DMS53 treated with DMSO at 0.1 percent for 48 hours (cell line): ENCODE data around the gene ZNF773.
"Not testable (repeated sequence)": the region's sequence is repeated elsewhere in the genome, so short reads cannot be mapped to it uniquely, and the experiment has no call there.

Experiments
- DNase-seq: peaks from one replicate; lab custom pipeline; 2025; ENCODE audit not compliant: unreplicated experiment; lab: John Stamatoyannopoulos, UW

Gene ZNF773

DNA sequence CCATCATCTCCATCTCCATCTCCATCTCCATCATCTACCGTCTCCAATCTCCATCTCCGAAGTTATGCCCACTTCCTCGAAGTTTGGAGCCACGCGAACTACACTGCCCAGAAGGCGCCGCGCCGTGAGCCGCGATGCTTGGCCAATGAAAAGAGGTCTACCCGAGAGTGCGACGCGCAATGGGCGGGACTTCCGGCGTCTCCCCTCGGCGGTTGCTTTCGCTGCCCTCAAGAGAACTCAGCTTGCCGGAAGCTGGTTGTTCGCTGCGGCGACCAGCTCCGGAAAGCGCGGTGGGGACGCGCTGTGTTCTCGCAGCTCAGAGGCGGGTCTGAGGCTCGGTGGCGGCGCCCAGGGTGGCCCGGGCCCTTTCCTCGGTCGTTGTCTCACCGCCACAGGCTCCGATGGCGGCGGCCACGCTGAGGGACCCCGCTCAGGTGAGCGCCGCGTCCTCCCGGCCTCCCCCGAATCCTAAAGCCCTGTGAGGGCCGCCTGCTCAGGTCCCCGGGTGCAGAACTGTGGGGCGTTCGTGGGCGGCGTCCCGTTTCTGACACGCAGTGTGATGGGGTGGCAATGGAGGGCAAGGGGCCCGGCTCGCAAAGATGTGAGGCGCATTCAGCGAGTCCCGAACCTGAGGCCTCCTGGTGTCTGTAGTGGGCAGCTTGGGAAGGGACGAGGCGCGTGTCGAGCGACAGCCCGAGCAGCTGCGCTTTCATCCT, at the start of gene ZNF773:
ZNF773 (plus strand) TSS at position 259 of the 716 bp plus-strand sequence; CDS start at position 402, 143 bp downstream.
- DNase-seq: not testable (repeated sequence)

GRCh38 chr19:57452307-57452706, 47.4 kb upstream of the ZNF773 start:
- DNase-seq: no peak

DNA sequence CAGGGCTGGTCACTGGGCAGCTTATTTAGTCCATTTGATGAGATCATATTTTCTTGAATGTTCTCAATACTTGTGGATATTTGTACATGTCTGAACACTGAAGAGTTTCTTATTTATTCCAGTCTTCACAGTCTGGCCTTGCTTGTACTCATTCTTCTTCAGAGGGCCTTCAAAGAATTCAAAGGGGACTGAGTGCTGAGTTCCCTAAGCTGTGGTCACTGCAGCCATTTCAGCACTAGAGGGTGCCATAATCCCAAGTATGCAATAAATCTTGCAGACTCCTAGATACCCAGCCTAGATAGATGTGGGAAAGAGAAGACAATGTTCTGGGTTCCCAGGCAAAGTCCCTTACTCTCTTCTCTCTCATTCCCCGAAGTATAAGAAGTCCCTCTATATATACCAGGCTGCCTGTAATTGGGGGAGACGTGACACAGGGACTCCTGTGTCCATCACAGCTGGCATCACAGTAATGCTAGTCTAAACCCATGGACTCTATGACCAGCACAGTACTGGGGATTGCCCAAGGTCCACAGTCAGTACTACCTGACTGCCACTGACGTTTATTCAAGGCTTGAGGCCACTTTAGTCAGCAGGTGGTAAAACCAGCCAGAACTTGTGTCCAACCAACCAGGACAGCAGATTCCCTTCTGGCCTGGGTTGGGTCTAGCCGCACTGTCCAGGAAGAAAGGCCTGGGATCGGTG, 33.9 kb upstream of the ZNF773 start:
- DNase-seq: peak; percentile 31

- DNase-seq: no peak
These were observed 33.2 kb upstream of the ZNF773 start for GRCh38 chr19:57466489-57466888.

DNA sequence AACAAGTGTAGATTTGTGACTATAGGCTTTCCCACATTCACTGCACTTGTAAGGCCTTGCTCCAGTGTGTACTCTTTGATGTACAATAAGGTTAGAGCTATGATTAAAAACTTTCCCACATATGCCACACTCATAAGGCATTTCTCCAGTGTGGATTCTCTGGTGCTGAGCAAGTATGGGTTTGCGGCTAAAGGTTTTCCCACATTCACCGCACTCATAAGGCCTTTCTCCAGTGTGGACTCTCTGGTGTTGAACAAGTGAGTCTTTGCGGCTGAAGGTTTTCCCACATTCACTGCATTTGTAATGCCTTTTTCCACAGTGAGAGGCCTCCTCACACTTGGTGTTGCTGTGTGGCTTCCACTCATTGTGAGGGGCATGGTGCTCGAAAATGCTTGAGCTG, 26.1 kb upstream of the ZNF773 start:
- DNase-seq: no peak

DNA sequence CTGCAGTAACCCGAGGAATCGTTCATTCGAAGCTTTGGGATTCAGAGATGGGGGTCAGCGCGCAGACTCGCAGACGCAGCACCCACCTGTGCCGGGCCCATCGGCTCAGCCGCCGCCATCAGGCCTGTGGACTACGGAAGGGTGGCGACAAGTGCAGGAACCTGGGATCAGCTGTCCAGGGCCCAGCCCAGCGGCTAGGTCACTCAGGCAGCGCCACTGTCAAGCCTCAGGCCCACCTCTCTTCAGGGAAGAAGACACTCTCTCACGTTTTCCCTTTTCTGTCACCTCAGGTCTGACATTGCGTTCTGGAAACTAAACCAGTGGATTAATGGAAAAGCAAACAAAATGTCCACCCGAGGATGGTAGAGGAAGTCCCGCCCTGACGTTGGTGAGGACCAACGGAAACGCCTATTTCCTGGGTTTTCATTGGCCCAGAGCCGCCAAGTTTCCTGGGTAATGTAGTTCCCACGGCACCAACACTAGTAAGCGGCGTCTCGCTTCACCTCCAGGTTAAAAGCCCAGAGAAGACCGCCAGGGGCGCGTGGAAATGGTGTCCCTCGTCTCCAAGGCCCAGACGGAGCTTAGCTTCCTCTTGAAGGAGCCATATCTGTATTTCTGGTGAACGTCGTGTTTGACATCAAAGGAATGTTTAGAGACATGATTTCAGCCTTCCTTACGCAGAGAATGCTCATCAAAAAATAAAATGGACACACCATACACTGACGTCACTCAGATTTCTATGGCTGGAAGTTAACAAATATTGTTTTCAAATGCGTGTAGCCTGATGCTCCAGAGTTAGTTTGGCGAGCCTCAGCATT, 22.3 kb upstream of the ZNF773 start, which contains the start of gene ZNF772:
ZNF772 (minus strand) TSS at position 376 of the 818 bp plus-strand sequence; CDS start at position 119, 257 bp downstream.
- DNase-seq: peak; percentile 95

GRCh38 chr19:57487477-57488298, 12.1 kb upstream of the ZNF773 start, which contains the start of gene ZNF419:
Gene ZNF419, plus strand, starts transcription at chr19:57487750. Its CDS starts 201 bp downstream, at chr19:57487951.
- DNase-seq: peak; percentile 85

GRCh38 chr19:57488299-57488644, 11.5 kb upstream of the ZNF773 start:
- DNase-seq: not testable (repeated sequence)

- not testable (repeated sequence) for DNase-seq
These were observed 432 bp upstream of the ZNF773 start for GRCh38 chr19:57499332-57499679.

- not testable (repeated sequence) for DNase-seq
These were observed 662 bp downstream of the ZNF773 start for GRCh38 chr19:57500400-57500799.

DNA sequence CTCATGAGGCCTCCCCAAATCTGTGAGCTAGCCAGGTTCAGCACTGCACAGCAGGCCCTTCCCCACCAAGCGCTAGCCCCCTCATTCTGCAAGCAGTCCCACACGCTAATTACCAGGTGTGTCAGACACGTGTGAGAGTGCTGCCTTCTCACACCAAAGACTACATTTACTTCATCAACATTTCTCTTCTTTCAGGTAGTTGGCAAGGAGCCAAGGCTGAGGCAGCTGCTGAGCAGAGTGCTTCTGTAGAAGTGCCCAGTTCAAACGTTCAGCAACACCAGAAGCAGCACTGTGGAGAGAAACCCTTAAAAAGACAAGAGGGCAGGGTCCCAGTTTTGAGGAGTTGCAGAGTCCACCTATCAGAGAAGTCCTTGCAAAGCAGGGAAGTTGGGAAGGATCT, 6.4 kb downstream of the ZNF773 start:
- no peak for DNase-seq

GRCh38 chr19:57511484-57511883, 11.7 kb downstream of the ZNF773 start:
- DNase-seq: no peak

DNA sequence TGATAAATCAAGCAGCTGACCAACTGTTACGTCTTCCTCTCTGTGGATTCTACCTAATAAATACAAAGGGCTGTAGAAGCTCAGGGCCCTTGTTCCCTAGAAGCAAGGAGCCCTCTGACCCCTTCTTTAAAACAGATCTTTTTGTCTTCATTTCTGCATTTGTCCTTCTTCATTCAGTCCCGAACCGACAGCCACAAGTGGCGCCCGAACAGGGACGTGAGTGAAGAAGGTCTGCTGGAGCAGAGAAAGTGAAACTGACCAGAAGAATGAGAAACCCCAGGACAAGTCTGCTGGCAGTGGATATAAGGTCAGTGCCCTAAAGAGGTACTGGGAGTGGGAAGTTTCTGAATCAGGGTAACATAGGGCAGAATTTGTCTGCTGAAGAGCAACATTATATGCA, 13.1 kb downstream of the ZNF773 start:
- DNase-seq: no peak

GRCh38 chr19:57515255-57515654, 15.5 kb downstream of the ZNF773 start:
- DNase-seq: no peak

DNA sequence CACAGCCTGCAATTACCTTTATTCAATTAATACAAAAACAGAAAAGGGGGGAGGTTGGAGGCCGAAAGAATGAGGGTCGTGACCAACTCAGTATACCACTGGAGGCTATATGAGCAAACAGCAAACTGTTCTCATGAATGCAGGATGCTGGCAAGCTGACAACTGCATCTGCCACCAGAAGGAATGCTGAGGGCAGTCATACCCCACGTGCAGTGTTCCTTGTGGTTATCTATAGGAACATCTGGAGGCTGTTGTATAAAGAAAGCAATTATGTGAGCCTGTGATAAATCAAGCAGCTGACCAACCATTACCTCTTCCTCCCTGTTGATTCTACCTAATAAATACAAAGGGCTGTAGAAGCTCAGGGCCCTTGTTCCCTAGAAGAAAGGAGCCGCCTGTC, 18.3 kb downstream of the ZNF773 start:
- DNase-seq: not testable (repeated sequence)

DNA sequence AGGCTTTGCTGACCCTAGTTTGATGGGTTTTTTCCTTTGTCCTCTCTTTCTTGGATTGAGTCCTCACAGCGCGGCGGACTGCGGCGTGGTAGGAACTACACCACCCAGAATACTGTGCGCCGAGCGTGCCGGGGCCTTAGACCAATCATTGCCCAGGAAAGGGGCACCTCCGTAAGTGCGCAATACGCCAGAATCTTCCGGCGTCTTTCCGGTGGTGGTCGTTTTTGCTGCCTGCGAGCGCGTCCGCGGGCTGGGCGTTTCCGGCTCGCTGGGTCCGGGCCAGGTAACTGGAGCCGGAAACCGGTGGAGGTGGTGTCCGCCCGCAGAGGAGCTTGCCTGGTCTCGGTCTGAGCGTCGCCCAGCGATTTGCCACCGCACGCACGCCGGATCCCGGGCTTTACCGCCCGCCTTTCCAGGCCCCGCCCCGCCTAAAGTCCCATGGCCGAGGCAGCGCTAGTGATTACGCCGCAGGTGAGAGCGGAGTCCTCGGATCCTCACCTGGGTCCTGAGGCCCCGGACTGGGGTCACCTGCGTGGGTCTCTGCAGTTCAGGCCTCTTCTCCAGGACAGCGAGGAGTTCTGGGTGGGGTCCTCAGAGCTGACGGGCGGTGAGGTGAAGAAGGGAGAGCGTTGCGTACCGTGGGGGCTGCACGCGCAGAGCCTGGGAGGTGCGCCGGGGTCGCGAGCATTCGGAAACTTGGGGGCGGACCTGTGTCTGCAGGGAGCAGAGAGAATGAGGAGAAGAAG, 27.6 kb downstream of the ZNF773 start, which contains the start of gene ZNF549:
ZNF549 (plus strand) TSS at position 221 of the 746 bp plus-strand sequence; CDS start at position 439, 218 bp downstream.
- peak; percentile 92 for DNase-seq

- no peak for DNase-seq
These were observed 38.3 kb downstream of the ZNF773 start for GRCh38 chr19:57537953-57538547.

- DNase-seq: no peak
These were observed 46.8 kb downstream of the ZNF773 start for GRCh38 chr19:57546513-57546912.

DNA sequence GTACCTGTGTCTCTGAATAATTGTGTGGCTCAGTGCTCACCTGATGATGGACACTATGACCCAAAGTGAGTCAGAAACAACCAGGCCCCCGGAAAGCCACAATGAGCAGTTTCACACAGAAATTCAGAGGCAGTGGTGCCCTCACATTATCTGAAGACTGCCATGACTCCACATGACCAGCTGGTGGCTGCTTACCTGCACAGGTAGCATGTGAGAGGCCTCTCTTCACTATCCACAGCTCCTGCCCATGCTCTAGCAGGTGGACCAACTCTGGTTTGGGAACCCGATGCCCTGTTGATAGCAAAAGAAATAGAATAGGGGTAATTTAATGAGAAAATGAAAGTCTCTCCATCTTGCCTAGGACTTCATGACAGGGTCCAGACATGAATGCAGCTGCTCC, 52.7 kb downstream of the ZNF773 start:
- no peak for DNase-seq
